GM19372 (cell line): ENCODE data around the gene MYO1A.
"Not testable (repeated sequence)": the region's sequence is repeated elsewhere in the genome, so short reads cannot be mapped to it uniquely, and the experiment has no call there.

Experiments used
- ATAC-seq: cut with Tn5 transposase; IDR thresholded peaks from one replicate; pipeline ENCODE4 v1.9.1; 2021; ENCODE audit warnings: mild to moderate bottlenecking, low read depth, moderate library complexity; ENCODE audit not compliant: unreplicated experiment

The MYO1A gene

GRCh38 chr12:57048423-57049118, 1.4 kb downstream of the MYO1A start:
- ATAC-seq, result no peak

DNA sequence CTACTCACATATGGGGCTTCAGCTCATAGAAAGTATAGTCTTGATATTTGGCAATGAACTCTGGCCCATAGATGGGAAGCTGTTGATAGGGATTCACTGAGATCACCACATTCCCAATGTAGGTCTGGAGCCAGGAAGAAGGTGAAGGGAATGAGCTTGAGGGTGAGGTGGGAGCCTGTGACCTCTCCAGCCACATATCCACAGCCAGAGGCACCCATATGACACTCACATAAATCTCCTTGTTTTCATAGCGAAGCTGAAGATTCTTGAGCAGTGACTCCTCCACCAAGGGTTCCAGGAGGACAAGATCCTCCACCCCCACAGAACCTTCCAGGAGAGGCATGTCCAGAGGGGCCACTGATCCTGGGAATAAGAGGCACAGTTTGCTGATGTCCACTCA, 1.9 kb downstream of the MYO1A start:
- no peak for ATAC-seq

DNA sequence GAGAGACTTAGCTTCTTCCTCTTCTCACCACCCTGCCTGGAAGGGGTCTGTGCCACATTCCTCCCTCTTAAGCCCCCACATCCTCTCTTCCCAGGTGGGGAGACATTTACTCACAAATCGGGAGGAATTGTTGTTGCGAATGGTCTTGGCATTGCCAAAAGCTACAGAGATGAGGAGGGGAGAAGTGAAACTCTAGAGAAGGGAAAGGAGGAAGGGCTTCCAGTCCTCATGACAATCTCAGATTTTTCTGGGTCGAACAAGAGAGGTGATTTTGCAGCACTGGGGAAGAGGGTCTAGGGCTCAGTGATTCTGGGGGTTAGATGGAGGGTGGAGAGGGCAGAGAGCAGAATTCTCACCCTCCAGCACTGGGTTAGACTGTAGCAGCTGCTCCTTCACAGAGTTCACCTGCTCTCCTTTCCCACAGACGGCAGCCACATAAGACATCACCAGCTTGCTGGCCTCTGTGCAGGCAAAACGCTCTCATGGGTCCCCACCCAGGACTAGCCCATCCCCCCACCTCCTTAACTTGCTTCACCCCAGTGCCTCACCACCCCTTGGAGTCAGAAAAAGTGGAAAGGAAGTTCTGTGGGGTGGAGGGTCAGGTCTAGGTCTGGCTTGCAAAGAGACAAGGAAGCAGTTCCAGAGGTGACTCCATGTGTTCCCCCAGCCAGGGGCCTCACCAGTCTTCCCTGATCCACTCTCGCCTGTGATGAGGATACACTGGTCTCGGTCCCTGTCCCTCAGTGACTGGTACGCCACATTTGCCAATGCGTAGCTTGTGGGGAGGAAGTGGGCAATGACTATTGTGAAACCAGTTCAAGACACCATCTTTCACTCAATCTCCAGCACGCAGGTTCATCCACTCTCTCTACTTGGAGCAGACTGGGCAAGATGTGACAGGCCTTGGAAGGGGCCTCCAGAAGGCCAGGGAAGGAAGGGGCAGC, 2.7 kb downstream of the MYO1A start:
- no peak for ATAC-seq

DNA sequence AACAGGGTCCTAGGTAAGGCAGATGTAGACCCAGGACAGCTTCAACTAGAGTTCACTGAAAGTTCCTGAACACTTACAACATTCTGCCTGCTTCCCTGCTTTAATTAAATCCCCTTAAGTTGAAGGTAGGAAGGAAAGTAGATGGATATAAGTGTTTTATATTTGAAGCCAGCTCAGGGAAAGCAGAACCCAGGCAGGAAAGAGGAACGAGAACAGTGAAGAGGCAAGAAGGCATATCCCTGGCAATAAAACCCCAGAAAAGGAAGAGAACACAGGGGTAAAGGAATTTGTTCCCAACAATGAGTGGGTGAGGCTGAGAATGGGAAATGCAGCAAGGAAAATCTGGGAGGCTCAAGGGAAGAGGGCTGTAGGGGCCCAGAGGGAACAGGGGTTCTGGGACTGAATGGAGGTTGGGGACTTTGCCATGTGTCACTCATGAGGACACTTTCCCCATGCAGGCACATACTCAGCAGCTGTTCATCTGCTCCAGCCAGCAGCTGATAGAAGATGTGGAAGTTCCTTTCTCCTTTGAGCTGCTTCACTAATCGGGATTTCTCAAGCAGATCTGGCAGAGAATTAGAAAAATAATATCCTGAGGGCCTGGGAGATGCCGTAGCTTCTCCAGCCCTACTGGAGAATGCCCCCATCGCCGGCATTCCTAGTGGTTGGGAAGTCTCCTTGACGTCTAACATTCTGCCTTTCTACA, 3.7 kb downstream of the MYO1A start:
- ATAC-seq, result no peak

GRCh38 chr12:57044889-57045288, 5.0 kb downstream of the MYO1A start:
- no peak for ATAC-seq

- ATAC-seq, result no peak
Observed at GRCh38 chr12:57044468-57044867, 5.5 kb downstream of the MYO1A start.

DNA sequence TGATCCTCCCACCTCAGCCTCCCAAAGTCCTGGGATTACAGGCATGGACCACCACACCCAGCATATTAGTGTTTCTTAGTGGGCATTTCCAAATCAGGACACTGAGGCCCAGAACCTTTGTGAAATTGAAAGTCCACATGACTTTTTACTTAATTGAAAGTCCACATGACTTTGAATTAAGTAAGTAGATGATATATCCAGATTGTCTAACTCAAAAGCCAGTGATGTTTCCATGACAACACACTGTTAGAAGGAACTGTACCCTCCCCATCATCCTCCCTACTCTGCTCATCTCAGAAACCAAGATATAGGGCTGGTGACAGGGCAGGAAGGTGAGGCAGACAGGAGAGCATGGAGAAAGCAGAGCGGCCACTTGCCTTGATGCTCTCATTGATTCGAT, 7.2 kb downstream of the MYO1A start:
- no peak for ATAC-seq

DNA sequence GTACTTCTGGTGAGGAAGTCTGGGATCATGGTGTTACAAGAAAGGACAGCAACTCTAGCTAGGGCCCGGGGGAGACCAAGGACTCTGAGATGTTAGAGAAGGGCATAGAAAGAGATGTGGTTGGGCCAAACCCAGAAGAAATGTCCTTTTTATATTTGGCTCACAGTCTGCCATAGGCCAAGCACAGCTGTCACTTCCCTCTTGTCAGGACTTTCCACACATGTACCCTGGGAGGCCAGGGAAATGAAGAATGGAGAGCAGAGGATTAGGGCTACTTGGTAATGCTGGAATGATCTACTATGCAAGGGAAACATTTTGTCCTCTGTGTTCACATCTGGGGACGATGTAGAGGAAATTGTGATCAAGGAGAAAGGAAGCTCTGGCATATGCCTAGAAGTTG, 9.2 kb downstream of the MYO1A start:
- ATAC-seq, result no peak

- no peak for ATAC-seq
Observed at GRCh38 chr12:57040211-57040610, 9.7 kb downstream of the MYO1A start.

GRCh38 chr12:57039016-57039798, 10.7 kb downstream of the MYO1A start:
- ATAC-seq, result no peak

DNA sequence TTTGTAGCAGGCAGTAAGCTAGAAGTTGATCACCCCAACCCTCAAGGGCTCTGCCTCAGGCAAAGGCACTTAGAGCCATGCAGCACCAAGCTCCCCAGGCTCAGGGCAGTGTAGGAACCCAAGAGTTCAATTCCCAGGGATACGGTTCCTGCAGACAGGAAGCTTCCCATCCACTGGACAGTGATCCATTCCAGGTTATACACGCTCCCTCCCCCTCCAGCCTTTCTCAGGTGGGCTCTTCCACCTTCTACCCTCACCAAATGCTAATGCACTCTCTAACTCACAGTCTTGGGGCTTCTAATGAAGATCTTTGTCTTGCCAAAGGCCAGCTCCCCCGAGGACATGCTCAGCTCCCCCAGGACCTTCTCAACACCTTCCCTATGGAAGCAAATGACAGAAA, 12.7 kb downstream of the MYO1A start:
- no peak for ATAC-seq

- ATAC-seq, result no peak
Observed at GRCh38 chr12:57033431-57033830, 16.5 kb downstream of the MYO1A start.

GRCh38 chr12:57031789-57032188, 18.1 kb downstream of the MYO1A start:
- no peak for ATAC-seq

- no peak for ATAC-seq
Observed at GRCh38 chr12:57031138-57031725, 18.7 kb downstream of the MYO1A start.

- no peak for ATAC-seq
Observed at GRCh38 chr12:57029457-57029856, 20.5 kb downstream of the MYO1A start.

GRCh38 chr12:57027805-57028153, 22.1 kb downstream of the MYO1A start:
- ATAC-seq, result no peak

DNA sequence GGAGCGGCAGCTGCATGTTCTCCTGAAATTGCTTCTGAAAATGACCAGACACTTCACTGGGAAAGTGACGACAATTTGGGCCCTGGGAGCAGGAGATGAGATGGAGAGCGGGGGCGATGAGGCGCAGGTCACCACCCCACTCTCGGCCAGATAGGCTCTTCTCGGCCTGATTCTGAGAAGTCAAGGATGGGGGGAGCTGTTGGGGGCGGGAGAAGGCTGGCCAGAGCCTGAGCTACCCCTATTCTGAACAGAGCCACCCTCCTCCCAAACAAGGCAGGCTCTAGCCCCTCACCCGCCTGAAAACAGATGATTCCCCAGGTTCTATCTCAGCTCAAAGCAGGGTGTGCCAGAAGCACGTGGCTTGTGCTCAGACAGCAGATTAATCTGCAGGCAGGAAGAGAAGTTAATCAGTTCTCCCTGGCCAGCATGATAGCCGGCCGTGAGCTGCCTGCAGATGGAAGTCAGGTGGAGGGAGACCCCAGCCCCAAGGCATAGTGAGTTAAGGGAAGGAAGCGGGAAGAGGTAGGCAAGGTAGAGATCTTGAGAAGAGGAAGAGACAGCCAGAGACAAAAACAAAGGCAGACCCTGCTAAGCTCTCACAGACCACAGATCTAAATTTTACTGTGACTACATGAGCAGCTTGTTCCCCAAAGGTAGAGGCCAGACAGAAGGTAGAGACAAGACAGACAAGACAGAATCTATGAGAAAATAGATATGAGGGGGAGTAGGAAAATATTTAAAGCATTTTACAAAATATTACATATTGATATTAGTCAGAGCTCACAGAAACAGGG, 22.7 kb downstream of the MYO1A start:
- ATAC-seq, result no peak

- no peak for ATAC-seq
Observed at GRCh38 chr12:57025196-57025595, 24.7 kb downstream of the MYO1A start.

DNA sequence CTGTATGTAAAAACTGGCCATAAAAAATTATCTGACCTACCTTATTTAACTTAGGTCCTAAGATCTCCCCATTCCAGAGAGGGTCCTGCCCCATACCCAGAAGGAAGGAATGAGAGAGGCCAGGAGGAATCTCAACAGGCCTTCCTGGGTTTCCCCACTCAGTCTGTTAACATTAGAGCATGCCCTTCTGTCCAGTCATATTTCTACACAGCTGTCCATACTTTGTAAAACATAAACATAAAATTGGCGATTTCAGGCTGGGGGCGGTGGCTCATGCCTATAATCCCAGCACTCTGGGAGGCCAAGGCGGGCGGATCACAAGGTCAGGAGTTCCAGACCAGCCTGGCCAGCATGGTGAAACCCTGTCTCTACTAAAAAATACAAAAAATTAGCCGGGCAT, 27.6 kb downstream of the MYO1A start:
- ATAC-seq, result not testable (repeated sequence)
